ENCODE data around the gene EPB41L4A.

Gene EPB41L4A

DNA sequence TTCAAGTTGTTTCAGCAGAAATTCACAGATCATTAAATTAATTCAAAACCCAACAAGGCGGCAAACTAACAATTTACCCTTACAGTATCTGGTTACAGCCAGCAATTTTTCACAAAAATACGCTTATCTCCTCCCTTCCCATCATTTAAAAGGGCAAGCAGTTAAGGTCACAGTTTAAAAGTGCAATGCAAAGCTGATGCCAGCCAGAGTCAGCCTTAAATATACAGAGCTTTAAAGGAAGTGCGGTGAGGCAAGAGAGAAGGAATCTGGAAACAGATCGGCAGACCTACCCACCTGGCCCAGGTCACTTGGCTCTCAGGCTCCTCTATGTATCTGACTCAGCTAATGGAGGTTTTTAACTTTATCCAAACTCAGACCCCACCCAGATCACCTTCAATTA lies 31.0 kb downstream of the EPB41L4A start:
- H3K4me1 ChIP-seq (ENCODE audit: insufficient read depth, low read length): no peaks in the 10 kb centered on the region
- no peaks in the 10 kb centered on the region for H3K36me3 ChIP-seq (ENCODE audit: insufficient read depth, low read length)
- H3K4me3 ChIP-seq (ENCODE audit: low read length): no peak overlapping the region
- no peak overlapping the region for H2AFZ ChIP-seq (ENCODE audit: low read depth, low read length)
- H3K27me3 ChIP-seq (ENCODE audit: insufficient read depth, low read length): no peaks in the 10 kb centered on the region
- H3K9me3 ChIP-seq (ENCODE audit: low read length): no peaks in the 10 kb centered on the region

DNA sequence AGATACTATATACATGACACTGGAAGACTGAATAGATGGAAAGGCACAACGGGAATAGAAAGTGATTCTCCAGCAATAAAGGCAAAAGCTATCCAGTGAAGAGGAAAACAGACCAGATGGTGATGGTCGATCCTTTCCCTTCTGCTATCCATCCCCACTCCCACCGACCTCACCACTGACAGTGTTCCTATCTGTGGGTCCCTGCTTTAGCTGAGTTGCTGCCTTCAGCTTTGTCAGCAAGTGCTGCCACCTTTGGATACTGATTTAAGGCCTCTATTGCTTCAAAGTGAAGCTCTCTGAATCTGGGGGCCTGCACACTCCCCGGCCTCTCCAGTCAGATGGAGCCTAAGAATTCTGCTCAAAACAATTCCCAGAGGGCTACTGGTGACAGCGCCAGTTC lies 32.3 kb downstream of the EPB41L4A start:
- Histone ChIP-seq H3K4me3 (ENCODE audit: low read length) (no peak overlapping the region), H3K27me3 (ENCODE audit: insufficient read depth, low read length) (no peaks in the 10 kb centered on the region), H3K4me1 (ENCODE audit: insufficient read depth, low read length) (no peaks in the 10 kb centered on the region), H3K9me3 (ENCODE audit: low read length) (no peaks in the 10 kb centered on the region), H2AFZ (ENCODE audit: low read depth, low read length) (no peak overlapping the region), H3K36me3 (ENCODE audit: insufficient read depth, low read length) (no peaks in the 10 kb centered on the region)

DNA sequence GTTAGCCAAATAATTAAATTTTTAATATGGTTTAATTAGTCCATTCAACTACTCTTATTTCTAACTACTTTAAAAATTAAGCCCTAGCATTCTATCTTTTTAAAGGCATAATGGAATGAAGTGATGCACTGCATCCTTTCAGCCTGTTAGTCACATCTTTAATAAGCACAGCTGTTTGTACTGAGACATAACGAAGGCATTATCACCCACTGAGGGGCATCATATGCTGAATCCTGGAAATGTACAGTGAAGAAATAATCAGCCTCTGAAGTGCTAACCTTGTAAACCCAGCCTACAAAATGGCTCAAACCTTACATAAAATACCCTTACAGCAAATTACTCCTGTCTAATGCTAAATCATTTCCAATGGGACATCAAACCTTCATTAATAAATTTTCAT lies 33.1 kb downstream of the EPB41L4A start:
- Histone ChIP-seq H3K4me3 (ENCODE audit: low read length) (no peak overlapping the region), H3K9me3 (ENCODE audit: low read length) (no peaks in the 10 kb centered on the region), H3K4me1 (ENCODE audit: insufficient read depth, low read length) (peaks cover under 1% of the 10 kb centered on the region), H3K27me3 (ENCODE audit: insufficient read depth, low read length) (no peaks in the 10 kb centered on the region), H3K36me3 (ENCODE audit: insufficient read depth, low read length) (no peaks in the 10 kb centered on the region), H2AFZ (ENCODE audit: low read depth, low read length) (no peak overlapping the region)

DNA sequence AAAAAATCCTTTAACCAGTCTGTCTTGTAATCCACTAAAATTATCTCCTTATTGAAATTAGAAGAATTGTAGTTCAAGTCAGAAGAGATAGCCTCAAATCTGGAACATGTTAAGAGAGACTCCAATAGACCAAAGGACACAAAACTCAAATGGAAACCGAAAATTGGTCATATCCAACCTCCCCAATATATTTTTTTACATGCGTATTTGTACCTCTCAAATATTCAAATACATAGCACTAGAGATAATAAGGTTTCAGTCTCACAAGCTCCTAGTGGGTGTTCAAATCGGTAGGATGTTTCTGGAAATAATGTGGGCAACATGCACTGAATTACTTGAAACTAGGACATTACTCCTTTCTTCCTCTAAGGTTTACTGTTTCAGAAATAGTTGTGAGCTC lies 33.5 kb downstream of the EPB41L4A start:
- peaks cover 5% of the 10 kb centered on the region for H3K4me1 ChIP-seq (ENCODE audit: insufficient read depth, low read length)
- H3K27me3 ChIP-seq (ENCODE audit: insufficient read depth, low read length): no peaks in the 10 kb centered on the region
- no peak overlapping the region for H3K4me3 ChIP-seq (ENCODE audit: low read length)
- no peaks in the 10 kb centered on the region for H3K36me3 ChIP-seq (ENCODE audit: insufficient read depth, low read length)
- H3K9me3 ChIP-seq (ENCODE audit: low read length): no peaks in the 10 kb centered on the region
- H2AFZ ChIP-seq (ENCODE audit: low read depth, low read length): no peak overlapping the region

DNA sequence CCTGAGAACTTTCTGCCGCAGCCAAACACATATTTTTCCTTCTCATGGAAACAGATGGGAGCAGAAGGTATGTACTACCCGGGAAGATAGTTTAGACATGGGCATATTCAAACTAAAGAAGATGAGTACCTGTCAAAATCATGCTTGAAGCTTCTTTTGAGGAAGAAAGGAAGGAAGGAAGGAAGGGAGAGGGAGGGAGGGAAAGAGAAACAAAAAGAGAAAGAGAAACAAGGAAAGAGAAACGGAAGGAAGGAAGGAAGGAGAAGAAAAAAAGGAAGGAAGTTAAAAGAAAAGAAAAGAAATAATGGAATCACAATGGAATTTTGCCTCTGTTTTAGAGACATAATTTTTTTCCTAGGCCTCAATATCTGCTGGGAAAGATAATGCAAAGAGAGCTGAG lies 34.6 kb downstream of the EPB41L4A start:
- peaks cover 15% of the 10 kb centered on the region for H3K4me1 ChIP-seq (ENCODE audit: insufficient read depth, low read length)
- no peak overlapping the region for H2AFZ ChIP-seq (ENCODE audit: low read depth, low read length)
- no peaks in the 10 kb centered on the region for H3K27me3 ChIP-seq (ENCODE audit: insufficient read depth, low read length)
- H3K9me3 ChIP-seq (ENCODE audit: low read length): no peaks in the 10 kb centered on the region
- H3K36me3 ChIP-seq (ENCODE audit: insufficient read depth, low read length): no peaks in the 10 kb centered on the region
- no peak overlapping the region for H3K4me3 ChIP-seq (ENCODE audit: low read length)

DNA sequence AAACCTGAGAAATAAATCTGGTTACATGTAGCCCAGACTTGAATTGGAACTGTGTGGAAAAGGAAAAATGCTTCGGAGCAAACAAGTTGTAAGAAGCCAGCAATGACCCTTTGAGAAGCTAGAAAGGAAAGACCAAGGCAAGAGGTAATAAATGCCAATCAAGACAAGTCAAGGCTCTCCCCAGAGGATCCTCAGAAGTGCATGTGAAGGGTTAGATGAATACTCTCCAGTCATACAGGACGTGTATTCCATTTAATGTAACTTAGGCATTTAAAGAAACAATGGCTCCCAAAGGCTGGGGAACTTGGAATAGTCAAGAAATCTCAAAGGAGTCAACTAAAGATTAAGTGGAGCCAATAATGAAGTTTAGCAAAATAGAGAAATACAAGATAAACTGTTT lies 36.2 kb downstream of the EPB41L4A start:
- Histone ChIP-seq H3K36me3 (ENCODE audit: insufficient read depth, low read length) (no peaks in the 10 kb centered on the region), H3K4me1 (ENCODE audit: insufficient read depth, low read length) (peaks cover 23% of the 10 kb centered on the region), H3K4me3 (ENCODE audit: low read length) (no peak overlapping the region), H2AFZ (ENCODE audit: low read depth, low read length) (no peak overlapping the region), H3K27me3 (ENCODE audit: insufficient read depth, low read length) (no peaks in the 10 kb centered on the region), H3K9me3 (ENCODE audit: low read length) (no peaks in the 10 kb centered on the region)

DNA sequence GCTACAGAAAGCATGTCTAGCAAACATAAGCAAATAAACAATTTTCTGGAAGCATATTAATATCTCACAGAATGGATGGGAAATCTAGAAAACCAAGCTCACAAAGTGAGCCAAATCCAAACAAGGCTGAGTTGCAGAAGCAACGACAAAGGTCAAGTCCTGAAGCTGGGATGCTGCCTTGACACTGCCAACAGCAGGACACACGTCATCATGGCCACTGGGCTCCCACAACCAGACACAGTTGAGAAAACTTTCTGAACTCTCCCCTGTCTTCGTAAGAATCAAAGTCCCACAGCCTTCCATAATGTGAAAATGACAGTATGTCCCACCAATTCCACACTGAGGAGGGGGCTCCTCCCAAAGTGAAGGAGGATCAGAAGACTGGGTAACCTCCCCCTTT lies 37.6 kb downstream of the EPB41L4A start:
- Histone ChIP-seq H2AFZ (ENCODE audit: low read depth, low read length) (no peak overlapping the region), H3K27me3 (ENCODE audit: insufficient read depth, low read length) (no peaks in the 10 kb centered on the region), H3K4me1 (ENCODE audit: insufficient read depth, low read length) (peaks cover 26% of the 10 kb centered on the region), H3K4me3 (ENCODE audit: low read length) (no peak overlapping the region), H3K9me3 (ENCODE audit: low read length) (no peaks in the 10 kb centered on the region), H3K36me3 (ENCODE audit: insufficient read depth, low read length) (no peaks in the 10 kb centered on the region)

DNA sequence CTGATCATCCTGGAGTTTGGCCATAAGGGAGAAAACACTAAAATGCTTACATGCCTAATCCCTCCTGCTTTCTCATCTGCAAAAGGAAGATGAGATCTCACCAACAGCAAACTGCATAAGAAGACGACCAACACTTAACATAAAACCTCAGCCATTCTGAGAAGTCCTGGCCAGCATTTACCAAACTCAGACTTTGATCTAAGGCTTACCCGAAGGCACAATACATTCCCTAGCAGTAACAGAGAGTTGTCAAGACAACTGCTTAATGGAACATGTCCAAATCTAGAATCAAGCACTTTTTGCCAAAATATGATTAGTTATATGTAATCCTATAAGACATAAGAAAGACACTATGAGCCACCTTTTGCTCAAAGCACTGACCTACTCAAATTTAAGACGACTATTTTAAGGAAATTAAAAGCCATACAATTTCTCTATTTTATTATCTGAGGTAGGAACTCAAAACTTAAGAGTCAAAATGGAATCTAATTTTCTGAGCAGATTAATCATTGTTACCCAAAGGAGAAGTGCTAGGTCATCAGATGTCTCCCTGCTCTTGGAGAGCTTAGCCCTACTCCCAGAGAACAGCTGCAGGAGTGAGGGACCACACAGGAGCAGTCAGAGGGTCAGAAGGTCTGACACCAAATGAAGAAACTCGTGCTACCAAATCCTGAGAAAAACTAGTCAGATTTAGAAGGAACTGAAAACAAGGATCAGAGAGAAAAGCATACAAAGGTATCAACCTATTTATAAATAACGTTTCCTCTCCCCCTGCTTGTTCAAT lies 39.3 kb downstream of the EPB41L4A start:
- H3K9me3 ChIP-seq (ENCODE audit: low read length): no peaks in the 10 kb centered on the region
- no peak overlapping the region for H2AFZ ChIP-seq (ENCODE audit: low read depth, low read length)
- H3K27me3 ChIP-seq (ENCODE audit: insufficient read depth, low read length): no peaks in the 10 kb centered on the region
- H3K4me3 ChIP-seq (ENCODE audit: low read length): no peak overlapping the region
- peaks cover 26% of the 10 kb centered on the region for H3K4me1 ChIP-seq (ENCODE audit: insufficient read depth, low read length)
- no peaks in the 10 kb centered on the region for H3K36me3 ChIP-seq (ENCODE audit: insufficient read depth, low read length)

DNA sequence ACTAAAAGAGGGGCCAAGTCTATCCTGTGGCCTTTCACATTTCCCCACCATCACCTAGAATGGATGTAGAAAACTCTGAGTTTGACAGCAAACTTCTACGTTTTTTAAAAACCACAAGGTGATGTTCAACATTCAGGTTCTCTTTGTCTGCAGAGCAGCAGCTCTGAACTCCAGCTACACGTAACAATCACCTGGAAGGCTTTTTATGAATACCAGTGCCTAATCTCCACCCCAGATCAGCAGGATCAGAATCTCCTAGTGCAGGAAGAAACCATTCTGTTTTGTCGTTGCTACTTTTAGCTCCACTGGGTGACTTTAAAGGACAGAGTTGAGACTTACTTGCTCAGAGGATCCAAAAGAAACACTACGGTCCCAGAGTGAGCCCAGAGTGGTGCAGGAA lies 44.3 kb downstream of the EPB41L4A start:
- H3K4me3 ChIP-seq (ENCODE audit: low read length): no peak overlapping the region
- no peaks in the 10 kb centered on the region for H3K27me3 ChIP-seq (ENCODE audit: insufficient read depth, low read length)
- no peak overlapping the region for H2AFZ ChIP-seq (ENCODE audit: low read depth, low read length)
- H3K9me3 ChIP-seq (ENCODE audit: low read length): no peaks in the 10 kb centered on the region
- no peaks in the 10 kb centered on the region for H3K36me3 ChIP-seq (ENCODE audit: insufficient read depth, low read length)
- H3K4me1 ChIP-seq (ENCODE audit: insufficient read depth, low read length): peaks cover 14% of the 10 kb centered on the region

DNA sequence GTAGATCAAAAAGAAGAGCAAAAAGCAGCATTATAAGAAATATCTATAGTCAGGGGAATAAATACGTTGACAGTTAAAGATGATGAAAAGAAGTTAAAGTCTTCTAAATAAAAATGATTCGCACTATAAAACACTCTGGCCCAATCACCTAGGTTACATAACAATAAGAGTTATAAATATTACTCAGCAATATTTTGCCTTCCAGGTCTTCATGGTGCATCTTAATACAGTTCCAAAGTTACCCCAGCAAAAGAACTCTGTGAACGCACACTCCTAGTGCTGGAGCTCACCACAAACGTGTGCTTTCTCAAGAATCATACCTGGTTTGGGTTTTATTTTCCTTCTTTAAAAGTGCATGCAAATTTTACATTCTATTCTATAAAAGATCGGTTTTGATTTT lies 44.7 kb downstream of the EPB41L4A start:
- H3K4me1 ChIP-seq (ENCODE audit: insufficient read depth, low read length): peaks cover 9% of the 10 kb centered on the region
- no peaks in the 10 kb centered on the region for H3K9me3 ChIP-seq (ENCODE audit: low read length)
- no peak overlapping the region for H3K4me3 ChIP-seq (ENCODE audit: low read length)
- no peak overlapping the region for H2AFZ ChIP-seq (ENCODE audit: low read depth, low read length)
- H3K27me3 ChIP-seq (ENCODE audit: insufficient read depth, low read length): no peaks in the 10 kb centered on the region
- H3K36me3 ChIP-seq (ENCODE audit: insufficient read depth, low read length): no peaks in the 10 kb centered on the region

DNA sequence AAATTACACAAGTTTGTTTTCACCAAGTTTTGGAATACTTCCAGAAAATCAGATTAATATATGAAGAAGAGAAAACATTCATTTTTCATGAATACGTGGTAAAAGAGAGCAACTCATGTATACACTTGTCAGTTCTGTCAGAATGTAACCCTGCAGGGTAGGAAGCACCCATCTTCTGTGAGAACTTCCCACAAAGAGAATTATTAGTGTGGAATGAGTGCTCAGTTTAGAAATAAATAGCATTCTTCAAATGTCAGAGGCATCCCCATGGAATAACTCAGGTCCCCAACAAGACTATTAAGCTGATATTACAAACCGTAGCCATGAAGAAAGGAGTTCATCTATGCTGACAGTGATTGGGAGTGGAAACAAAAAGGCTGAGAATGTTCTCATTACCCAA lies 45.2 kb downstream of the EPB41L4A start:
- H3K36me3 ChIP-seq (ENCODE audit: insufficient read depth, low read length): no peaks in the 10 kb centered on the region
- H3K27me3 ChIP-seq (ENCODE audit: insufficient read depth, low read length): no peaks in the 10 kb centered on the region
- H3K4me3 ChIP-seq (ENCODE audit: low read length): no peak overlapping the region
- H2AFZ ChIP-seq (ENCODE audit: low read depth, low read length): no peak overlapping the region
- H3K9me3 ChIP-seq (ENCODE audit: low read length): no peaks in the 10 kb centered on the region
- peaks cover 4% of the 10 kb centered on the region for H3K4me1 ChIP-seq (ENCODE audit: insufficient read depth, low read length)

DNA sequence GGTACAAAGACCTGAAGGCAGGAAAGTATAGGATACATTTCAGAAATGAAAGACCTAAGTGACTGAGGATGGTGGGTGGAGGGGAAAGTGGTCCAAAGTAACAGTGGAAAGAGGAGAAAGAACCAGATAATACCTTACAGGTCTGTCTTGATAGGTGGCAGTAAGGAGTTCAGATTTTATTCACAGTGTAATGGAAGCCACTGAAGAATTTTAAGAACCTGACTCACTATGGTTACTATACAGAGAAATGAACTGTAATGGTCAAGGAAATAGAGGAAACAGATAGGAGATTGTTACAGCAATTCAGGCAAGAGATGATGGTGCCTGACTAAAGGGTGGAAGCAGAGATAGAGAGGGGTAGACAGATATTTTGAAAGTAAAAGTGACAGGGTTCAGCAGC lies 46.5 kb downstream of the EPB41L4A start:
- no peaks in the 10 kb centered on the region for H3K36me3 ChIP-seq (ENCODE audit: insufficient read depth, low read length)
- no peak overlapping the region for H3K4me3 ChIP-seq (ENCODE audit: low read length)
- no peaks in the 10 kb centered on the region for H3K27me3 ChIP-seq (ENCODE audit: insufficient read depth, low read length)
- no peak overlapping the region for H2AFZ ChIP-seq (ENCODE audit: low read depth, low read length)
- H3K9me3 ChIP-seq (ENCODE audit: low read length): no peaks in the 10 kb centered on the region
- peaks cover 3% of the 10 kb centered on the region for H3K4me1 ChIP-seq (ENCODE audit: insufficient read depth, low read length)

DNA sequence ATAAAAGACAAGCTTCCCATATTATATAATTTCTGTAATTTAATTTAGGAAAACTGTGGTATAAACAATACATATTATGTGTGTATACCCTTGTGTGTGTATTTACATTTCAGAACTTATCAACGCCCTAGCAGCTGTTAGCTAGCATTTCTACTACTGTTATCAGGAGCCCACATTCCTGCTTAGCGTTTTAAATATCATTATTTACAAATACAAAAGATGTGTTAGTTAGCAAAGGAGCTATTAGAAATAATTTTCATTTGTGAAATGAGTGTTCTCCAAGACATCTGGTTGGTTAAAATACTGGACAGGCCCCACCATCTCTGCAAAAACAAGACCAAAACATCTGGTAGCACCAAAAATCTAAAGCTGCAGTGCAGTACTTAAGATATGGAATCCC lies 48.0 kb downstream of the EPB41L4A start:
- Histone ChIP-seq H3K4me3 (ENCODE audit: low read length) (no peak overlapping the region), H3K4me1 (ENCODE audit: insufficient read depth, low read length) (no peaks in the 10 kb centered on the region), H3K27me3 (ENCODE audit: insufficient read depth, low read length) (no peaks in the 10 kb centered on the region), H3K36me3 (ENCODE audit: insufficient read depth, low read length) (no peaks in the 10 kb centered on the region), H3K9me3 (ENCODE audit: low read length) (no peaks in the 10 kb centered on the region), H2AFZ (ENCODE audit: low read depth, low read length) (no peak overlapping the region)

DNA sequence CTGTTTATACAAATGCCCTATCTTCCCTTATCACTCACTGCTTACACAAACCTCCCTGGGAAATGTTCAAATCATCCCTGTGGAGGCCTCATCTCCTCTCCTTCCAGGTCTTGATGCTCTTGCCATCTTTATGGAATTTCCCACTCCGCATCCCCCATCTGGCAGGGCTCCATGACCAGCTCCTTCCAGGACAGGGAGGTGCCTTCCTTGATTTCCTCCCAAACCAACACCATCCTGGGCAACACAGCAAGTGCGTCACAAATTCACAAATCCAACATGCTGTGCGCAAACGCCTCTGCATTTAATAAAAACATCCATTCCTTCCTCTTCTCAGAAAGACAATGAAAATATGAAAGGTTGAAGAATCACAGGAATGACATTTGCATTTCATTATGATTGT lies 51.7 kb downstream of the EPB41L4A start:
- Histone ChIP-seq H3K4me3 (ENCODE audit: low read length) (no peak overlapping the region), H3K9me3 (ENCODE audit: low read length) (no peaks in the 10 kb centered on the region), H3K4me1 (ENCODE audit: insufficient read depth, low read length) (no peaks in the 10 kb centered on the region), H3K27me3 (ENCODE audit: insufficient read depth, low read length) (no peaks in the 10 kb centered on the region), H2AFZ (ENCODE audit: low read depth, low read length) (no peak overlapping the region), H3K36me3 (ENCODE audit: insufficient read depth, low read length) (no peaks in the 10 kb centered on the region)
